Gastroesophageal sphincter (tissue), 3 donors: ENCODE results near the gene FAM53B.

ENCODE experiments used
- EP300 ChIP-seq: sonication (generic); formaldehyde crosslinking; IDR thresholded peaks from one replicate; pipeline ENCODE4 v1.6.1; 2017; ENCODE audit warnings: antibody characterized with exemption, mild to moderate bottlenecking
- POLR2A ChIP-seq, 2 donors: fragments of 450-650 bp; IDR thresholded peaks; one replicate each; pipeline ENCODE4 v1.6.1; 2017; ENCODE audit warnings: antibody characterized with exemption in 2 of 2, mild to moderate bottlenecking in 2 of 2, moderate library complexity in 1 of 2
- POLR2AphosphoS5 ChIP-seq: sonication (generic); formaldehyde crosslinking; IDR thresholded peaks from one replicate; pipeline ENCODE4 v1.6.1; 2017; ENCODE audit warnings: antibody characterized with exemption
- TF ChIP-seq, protein P1 (sequence below), 4 experiments: fragments of 200-600 bp in 2 of 4; fragments of 450-650 bp in 2 of 4; sonication (generic) in 1 of 4; IDR thresholded peaks; one replicate each; pipeline ENCODE4 v1.5.1; 2017 to 2019; ENCODE audit warnings: antibody characterized with exemption in 4 of 4, mild to moderate bottlenecking in 2 of 4, moderate library complexity in 2 of 4

DNA sequence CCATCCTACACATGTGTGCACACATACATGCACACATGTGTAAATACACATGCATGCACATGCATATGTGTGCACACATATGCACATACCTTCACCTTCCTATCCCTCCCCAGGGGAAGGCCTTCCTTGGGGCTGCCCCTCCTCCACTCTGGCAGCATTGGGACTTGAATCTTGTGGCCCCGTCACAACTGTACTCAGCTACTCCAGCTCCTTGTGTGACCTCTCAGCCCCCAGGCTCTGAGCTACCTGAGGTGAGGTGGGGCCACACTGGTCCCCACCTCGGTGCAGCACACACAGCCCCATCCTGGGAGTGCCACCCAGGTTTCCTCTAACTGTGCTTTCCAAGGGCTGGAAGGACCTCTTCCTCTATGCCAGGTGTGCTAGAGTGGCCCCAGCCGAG is 166.5 kb downstream of the FAM53B start:
- TF ChIP-seq, protein P1, sequence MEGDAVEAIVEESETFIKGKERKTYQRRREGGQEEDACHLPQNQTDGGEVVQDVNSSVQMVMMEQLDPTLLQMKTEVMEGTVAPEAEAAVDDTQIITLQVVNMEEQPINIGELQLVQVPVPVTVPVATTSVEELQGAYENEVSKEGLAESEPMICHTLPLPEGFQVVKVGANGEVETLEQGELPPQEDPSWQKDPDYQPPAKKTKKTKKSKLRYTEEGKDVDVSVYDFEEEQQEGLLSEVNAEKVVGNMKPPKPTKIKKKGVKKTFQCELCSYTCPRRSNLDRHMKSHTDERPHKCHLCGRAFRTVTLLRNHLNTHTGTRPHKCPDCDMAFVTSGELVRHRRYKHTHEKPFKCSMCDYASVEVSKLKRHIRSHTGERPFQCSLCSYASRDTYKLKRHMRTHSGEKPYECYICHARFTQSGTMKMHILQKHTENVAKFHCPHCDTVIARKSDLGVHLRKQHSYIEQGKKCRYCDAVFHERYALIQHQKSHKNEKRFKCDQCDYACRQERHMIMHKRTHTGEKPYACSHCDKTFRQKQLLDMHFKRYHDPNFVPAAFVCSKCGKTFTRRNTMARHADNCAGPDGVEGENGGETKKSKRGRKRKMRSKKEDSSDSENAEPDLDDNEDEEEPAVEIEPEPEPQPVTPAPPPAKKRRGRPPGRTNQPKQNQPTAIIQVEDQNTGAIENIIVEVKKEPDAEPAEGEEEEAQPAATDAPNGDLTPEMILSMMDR (IDR thresholded peaks at IDR 0.05): no peak
- no peak for TF ChIP-seq POLR2A (IDR thresholded peaks at IDR 0.05)
- TF ChIP-seq EP300: no peak
- no peak for TF ChIP-seq POLR2AphosphoS5
